Endodermal cell (in vitro differentiated cells): Measurements from ENCODE around the gene FOXD4L6. TPM values are rescaled to one million over a fixed set of nuclear protein-coding genes. Genes with fewer than 3 reads are reported as not detected.
"Not testable (repeated sequence)": the region's sequence is repeated elsewhere in the genome, so short reads cannot be mapped to it uniquely, and the experiment has no call there.

ENCODE experiments used
- DNase-seq: peaks from one replicate; pipeline ENCODE4 v3.0.0-alpha.2; 2017
- H3K27ac ChIP-seq: 2 replicates; pipeline ENCODE4 v1.5.1; 2013; ENCODE audit warnings: mild to moderate bottlenecking, low read depth, low read length, moderate library complexity
- H3K27me3 ChIP-seq: 2 replicates; pipeline ENCODE4 v1.6.1; 2013; ENCODE audit warnings: mild to moderate bottlenecking, low read length, moderate library complexity; ENCODE audit not compliant: insufficient read depth, control insufficient read depth, poor library complexity, severe bottlenecking
- H3K36me3 ChIP-seq: 2 replicates; pipeline ENCODE4 v1.7.0; 2013; ENCODE audit warnings: mild to moderate bottlenecking, low read length, moderate library complexity; ENCODE audit not compliant: control insufficient read depth, insufficient read depth
- H3K4me1 ChIP-seq: one replicate; pipeline ENCODE4 v1.7.0; 2013; ENCODE audit warnings: low read length; ENCODE audit not compliant: control insufficient read depth, insufficient read depth
- H3K4me3 ChIP-seq: 2 replicates; pipeline ENCODE4 v1.5.1; 2013; ENCODE audit warnings: mild to moderate bottlenecking, low read length, moderate library complexity
- H3K9ac ChIP-seq: 2 replicates; pipeline ENCODE4 v1.6.1; 2013; ENCODE audit warnings: mild to moderate bottlenecking, low read length, moderate library complexity; ENCODE audit not compliant: poor library complexity, severe bottlenecking; ENCODE audit errors: extremely low read depth
- H3K9me3 ChIP-seq: 2 replicates; pipeline ENCODE4 v1.6.1; 2013; ENCODE audit warnings: mild to moderate bottlenecking, low read length, moderate library complexity; ENCODE audit not compliant: control insufficient read depth
- H3K27ac Mint-ChIP-seq: 2 replicates; pipeline ENCODE4 v1.8.0; 2020; ENCODE audit warnings: mixed read lengths
- H3K27me3 Mint-ChIP-seq: 2 replicates; pipeline ENCODE4 v1.8.0; 2021; ENCODE audit warnings: mild to moderate bottlenecking, mixed read lengths; ENCODE audit not compliant: insufficient read depth
- H3K36me3 Mint-ChIP-seq: 2 replicates; pipeline ENCODE4 v1.8.0; 2020; ENCODE audit warnings: low read depth, mixed read lengths
- H3K4me1 Mint-ChIP-seq: 2 replicates; pipeline ENCODE4 v1.8.0; 2020; ENCODE audit warnings: mixed read lengths
- H3K4me3 Mint-ChIP-seq: 2 replicates; pipeline ENCODE4 v1.8.0; 2020; ENCODE audit warnings: mild to moderate bottlenecking, moderate library complexity, mixed read lengths
- H3K9me3 Mint-ChIP-seq: 2 replicates; pipeline ENCODE4 v1.8.0; 2020; ENCODE audit warnings: mild to moderate bottlenecking, mixed read lengths
- WGBS, 2 experiments: methylation state at CpG; one replicate each; pipeline versions ENCODE4 v1.1.5 to v1.1.7; 2013; ENCODE audit warnings: missing lambda C conversion rate in 2 of 2, mixed read lengths in 1 of 2; ENCODE audit not compliant: insufficient coverage in 1 of 2, insufficient read length in 1 of 2; 5-methylcytosine and 5-hydroxymethylcytosine counted together
- total RNA-seq, 2 donors: library from RNA; stranded (reverse); fragmentation: NEBNext Ultra II Directional in 1 of 2; extraction: Animal tissue kit (Norgen Biotek cat#: 25700) in 1 of 2; gene quantifications; 2 replicates in 1 of 2; 3 replicates in 1 of 2; pipeline ENCODE4 v1.2.1, GENCODE V29; 2021

Gene FOXD4L6
- total RNA-seq, 2 donors from 2014 or later = not detected

GRCh38 chr9:41079464-41079863 is 49.0 kb downstream of the FOXD4L6 start:
- not testable (repeated sequence) for DNase-seq, H3K4me1 Mint-ChIP-seq, H3K4me3 Mint-ChIP-seq, H3K9me3 ChIP-seq, H3K27ac ChIP-seq, H3K36me3 ChIP-seq, H3K9me3 Mint-ChIP-seq, H3K4me1 ChIP-seq, H3K36me3 Mint-ChIP-seq, H3K27ac Mint-ChIP-seq, H3K9ac ChIP-seq, H3K4me3 ChIP-seq
- 64 to 86% methylated on average over 1 to 4 of the region's 4 CpGs for WGBS, 2 experiments
- H3K27me3 Mint-ChIP-seq = peaks cover 54% of the 10 kb centered on the region
- peaks cover 52% of the 10 kb centered on the region for H3K27me3 ChIP-seq

DNA sequence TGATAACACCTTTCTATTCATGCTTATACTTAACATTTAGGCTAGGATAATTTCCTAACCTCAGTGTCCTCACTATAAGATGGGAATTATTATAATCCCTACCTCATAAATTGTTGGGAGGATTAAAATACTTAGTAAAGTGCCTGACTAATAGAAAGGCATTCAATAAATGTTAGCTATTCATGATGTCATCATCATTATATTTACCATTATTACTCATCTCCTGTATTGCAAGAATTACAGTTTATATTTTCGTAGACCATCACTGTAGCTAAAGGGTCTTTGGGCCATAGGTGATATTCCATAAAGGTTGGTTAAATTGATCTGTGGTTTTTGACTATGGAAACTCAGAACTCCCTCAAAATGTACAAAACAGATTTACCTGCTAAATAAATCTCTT is 50.9 kb downstream of the FOXD4L6 start:
- H3K27ac ChIP-seq, H3K9me3 Mint-ChIP-seq, H3K36me3 Mint-ChIP-seq, H3K9me3 ChIP-seq, H3K4me3 ChIP-seq, DNase-seq, H3K4me3 Mint-ChIP-seq, H3K36me3 ChIP-seq, H3K9ac ChIP-seq, H3K4me1 Mint-ChIP-seq, H3K4me1 ChIP-seq, H3K27ac Mint-ChIP-seq: not testable (repeated sequence)
- WGBS, 2 experiments = no CpG with 5 or more reads among the region's 1 CpG
- H3K27me3 ChIP-seq = peaks cover 63% of the 10 kb centered on the region
- peaks cover 62% of the 10 kb centered on the region for H3K27me3 Mint-ChIP-seq

Other genes starting within 250 kb of the FOXD4L6 start
- 10 to 100 TPM; 11.5 to 15.4 TPM for gene ZNG1F, start 60.6 kb upstream of the FOXD4L6 start, total RNA-seq